Measurements from ENCODE around the gene MSANTD1.

DNA sequence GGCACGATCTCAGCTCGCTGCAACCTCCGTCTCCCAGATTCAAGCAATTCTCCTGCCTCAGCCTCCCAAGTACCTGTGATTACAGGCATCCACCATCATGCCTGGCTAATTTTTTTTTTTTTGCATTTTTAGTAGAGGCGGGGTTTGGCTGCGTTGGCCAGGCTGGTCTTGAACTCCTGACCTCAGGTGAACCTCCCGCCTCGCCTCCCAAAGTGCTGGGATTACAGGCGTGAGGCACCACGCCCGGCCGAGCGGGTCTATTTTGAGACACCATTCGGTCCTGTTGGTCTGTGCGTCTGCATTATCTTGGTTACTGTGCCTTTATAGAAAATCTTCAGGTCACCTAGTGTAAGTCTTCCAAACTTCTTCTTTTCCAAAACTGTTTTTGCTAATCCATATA lies 22.2 kb downstream of the MSANTD1 start:
- TF ChIP-seq TAF1 (IDR thresholded peaks at IDR 0.05; ENCODE audit: low read depth, low read length) (no peak), MAX (IDR thresholded peaks at IDR 0.05) (no peak)

All from H1 (cell line).